Heart left ventricle (tissue), 13 donors: Measurements from ENCODE around the gene COL23A1.

Source experiments
- CTCF ChIP-seq, 12 donors: fragments of 200-600 bp; sonication (generic) in 4 of 12; IDR thresholded peaks; one replicate each; pipeline versions ENCODE4 v1.5.0 to v1.8.0; 2018 to 2022; ENCODE audit warnings: antibody characterized with exemption in 12 of 12, mild to moderate bottlenecking in 5 of 12
- POLR2A ChIP-seq, 2 donors: fragments of 450-650 bp; IDR thresholded peaks; one replicate each; pipeline ENCODE4 v1.6.1; 2017; ENCODE audit warnings: antibody characterized with exemption in 2 of 2, mild to moderate bottlenecking in 2 of 2, moderate library complexity in 2 of 2
- donor health status: ischemic (EF 13 %, LVEDD 7.1; RV severe dilation, severe dysfunction).
- donor health status: DM: no; HTN: yes; CAD: no.
- donor health status: DM: no; HTN: no; CAD: no.
- donor health status: ischemic (EF 25% LVEDD 6.9; RV normal size, moderate dysfunction).
- donor health status: ischemic (EF 25% LVEDD 5.7; RV mildly dilated, moderate dysfunction).
- donor health status: ischemic (EF 35%, LVEDD 5.7; RV mildly dilated, moderate dysfunction).
- donor health status: nonischemic (EF 11% LVEDD 7.7; RV severe dilation, severe dysfunction).
- donor health status: DM: yes; HTN: yes; CAD: no.
- donor health status: PGD.
- donor health status: ischemic (EF 29% LVEDD 5.4; RV normal size, mild dysfunction).
- donor health status: nonischemic (EF 23%, LVEDD 6.1; RV moderate dilation, normal function).

GRCh38 chr5:178292826-178293205 lies 297.4 kb downstream of the COL23A1 start:
- TF ChIP-seq CTCF (IDR thresholded peaks at IDR 0.05), result no peak
- TF ChIP-seq POLR2A (IDR thresholded peaks at IDR 0.05), result no peak
